Ovary (tissue), 9 donors: ENCODE results near the gene PPIG. TPM values are rescaled to one million over a fixed set of nuclear protein-coding genes. Genes with fewer than 3 reads are reported as not detected.
"Not testable (repeated sequence)": the region's sequence is repeated elsewhere in the genome, so short reads cannot be mapped to it uniquely, and the experiment has no call there.

Experiments
- DNase-seq, 5 donors: peaks; one replicate each; pipeline ENCODE4 v3.0.0-alpha.2; 2019 to 2020
- H3K27ac ChIP-seq, 2 donors: fragments of 200-600 bp; one replicate each; pipeline versions ENCODE4 v1.5.1 to v1.8.0; 2019 to 2022
- H3K27me3 ChIP-seq: fragments of 200-600 bp; one replicate; pipeline ENCODE4 v1.8.0; 2022
- H3K36me3 ChIP-seq: fragments of 200-600 bp; sonication (generic); one replicate; pipeline ENCODE4 v1.5.1; 2019
- H3K4me1 ChIP-seq: one replicate; pipeline ENCODE4 v1.8.1; 2013; ENCODE audit warnings: mild to moderate bottlenecking, moderate library complexity; ENCODE audit not compliant: insufficient read depth
- H3K4me3 ChIP-seq: fragments of 200-600 bp; sonication (generic); one replicate; pipeline ENCODE4 v1.5.1; 2017
- H3K9me3 ChIP-seq, 2 donors: fragments of 200-600 bp in 1 of 2; sonication (generic) in 1 of 2; one replicate each; pipeline versions ENCODE4 v1.5.1 to v1.8.1; 2013 to 2019; ENCODE audit warnings: mild to moderate bottlenecking in 1 of 2, moderate library complexity in 1 of 2
- CTCF ChIP-seq, 3 donors: fragments of 450-650 bp in 2 of 3; fragments of 200-600 bp in 1 of 3; IDR thresholded peaks; one replicate each; pipeline versions ENCODE4 v1.5.1 to v1.8.0; 2016 to 2022; ENCODE audit warnings: antibody characterized with exemption in 3 of 3, mild to moderate bottlenecking in 1 of 3
- EP300 ChIP-seq: sonication (generic); formaldehyde crosslinking; IDR thresholded peaks from one replicate; pipeline ENCODE4 v1.6.1; 2017; ENCODE audit warnings: antibody characterized with exemption
- POLR2A ChIP-seq: fragments of 450-650 bp; IDR thresholded peaks from one replicate; pipeline ENCODE4 v1.6.1; 2017; ENCODE audit warnings: antibody characterized with exemption, mild to moderate bottlenecking, moderate library complexity
- WGBS, 3 donors: extraction: QIAGEN DNeasy Blood & Tissue Kit in 1 of 3; methylation state at CpG; one replicate each; pipeline versions ENCODE4 v1.1.5 to v1.1.7; 2013 to 2017; 5-methylcytosine and 5-hydroxymethylcytosine counted together
- intact Hi-C, 4 donors: fragments of 100-400 bp; cut with DNase I; formaldehyde crosslinking; loops; one replicate each; pipeline versions ENCODE4 v1.11.0 to v1.15.1; 2022 to 2023
- polyA plus RNA-seq, 2 donors: library from polyadenylated mRNA; stranded (reverse); fragments of 200-250 nt in 1 of 2; fragments of 350-450 nt in 1 of 2; fragmentation: Illumina TruSeq in 1 of 2; extraction: RNeasy Lipid Tissue Mini Kit (QIAGEN cat#74804) in 1 of 2; gene quantifications; one replicate each; pipeline ENCODE4 v1.2.3, GENCODE V29; 2013 to 2014
- total RNA-seq, 7 donors: library from RNA; depleted of rRNA in 2 of 7; stranded (reverse); fragments of >200 nt in 2 of 7; fragmentation: NEBNext Ultra II Directional in 3 of 7; extraction: Animal tissue kit (Norgen Biotek cat#: 25700) in 3 of 7; gene quantifications; one replicate each; pipeline versions ENCODE4 v1.1.0 to v1.2.4, GENCODE V29; 2016 to 2023
- donor health status: DM: no; HTN: no; CAD: no; lungs with moderate emphysema.
- donor health status: DM: no; HTN: no; CAD: no.
- donor health status: Bipolar disorder and iron deficiency.
- donor health status: DM: yes; HTN: yes; CAD: no.
- donor health status: DM: no; HTN: no; CAD: no.
- donor health status: DM: yes; HTN: yes; CAD: no.

The PPIG gene
- total and polyA plus RNA-seq, 9 donors, result 29.3 to 64.5 (median 52.5) TPM

DNA sequence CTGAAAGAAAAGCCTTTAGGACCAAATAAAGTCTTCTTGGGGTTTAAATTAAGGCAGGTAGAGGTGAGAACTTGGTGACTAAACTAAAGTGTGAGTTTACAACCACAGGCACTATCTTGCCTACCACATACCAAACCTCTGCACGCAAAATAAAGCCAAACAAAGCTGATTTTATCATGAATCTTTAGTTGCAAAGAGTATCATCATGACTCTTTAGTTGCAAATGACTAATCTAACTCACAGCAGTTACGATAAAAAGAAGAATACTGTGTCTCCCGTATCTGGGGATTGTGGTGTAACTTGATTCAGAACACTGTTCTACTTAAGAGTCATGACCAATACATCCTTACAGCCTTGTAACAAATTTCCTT lies 98.9 kb downstream of the PPIG start:
- no peak overlapping the region for H3K4me3 ChIP-seq
- whole genome bisulfite sequencing, 3 donors, result 45 to 82% (median 70%) methylated on average over 3 of the region's 3 CpGs
- no peaks in the 10 kb centered on the region for H3K27me3 ChIP-seq
- no peaks in the 10 kb centered on the region for H3K36me3 ChIP-seq
- intact Hi-C loops, result no loop called here
- no peak overlapping the region for H3K27ac ChIP-seq
- no peaks in the 10 kb centered on the region for H3K4me1 ChIP-seq
- no peaks in the 10 kb centered on the region for H3K9me3 ChIP-seq
- DNase-seq, result no peak
- no peak for TF ChIP-seq CTCF (IDR thresholded peaks at IDR 0.05)
- TF ChIP-seq EP300, result no peak

GRCh38 chr2:169683425-169684134 lies 99.4 kb downstream of the PPIG start:
- TF ChIP-seq EP300 (no peak), CTCF (IDR thresholded peaks at IDR 0.05) (no peak), POLR2A (no peak)
- no peak for DNase-seq
- Histone ChIP-seq H3K4me1 (no peaks in the 10 kb centered on the region), H3K4me3 (no peak overlapping the region), H3K27me3 (no peaks in the 10 kb centered on the region), H3K27ac (no peak overlapping the region), H3K36me3 (no peaks in the 10 kb centered on the region), H3K9me3 (no peaks in the 10 kb centered on the region)
- WGBS, 3 donors, result 74 to 83% (median 81%) methylated on average over 3 of the region's 3 CpGs
- intact Hi-C loops, result no loop called here

DNA sequence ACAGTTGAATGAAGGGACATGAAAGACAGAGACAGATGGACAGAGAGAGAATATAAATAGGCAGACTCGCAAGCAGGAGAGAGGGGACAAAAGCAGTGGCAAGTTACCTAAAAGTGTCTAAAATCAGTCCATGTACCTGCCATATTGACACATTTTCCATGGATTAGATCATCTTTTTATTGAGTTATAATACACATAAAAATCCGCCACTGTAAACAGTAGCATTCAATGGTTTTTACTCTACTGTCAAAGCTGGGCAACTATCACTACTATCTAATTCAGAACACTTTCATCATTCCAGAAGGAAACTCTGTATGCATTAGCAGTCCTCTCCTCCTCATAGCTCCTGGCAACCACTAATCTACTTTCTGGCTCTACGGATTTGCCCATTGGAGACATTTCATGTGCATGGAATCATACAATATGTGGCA lies 100.0 kb downstream of the PPIG start:
- Histone ChIP-seq H3K27me3 (no peaks in the 10 kb centered on the region), H3K27ac (no peak overlapping the region), H3K36me3 (no peaks in the 10 kb centered on the region), H3K4me1 (no peaks in the 10 kb centered on the region), H3K4me3 (no peak overlapping the region), H3K9me3 (no peaks in the 10 kb centered on the region)
- no peak for TF ChIP-seq EP300
- TF ChIP-seq POLR2A, result no peak
- no peak for TF ChIP-seq CTCF (IDR thresholded peaks at IDR 0.05)
- DNase-seq, result no peak
- intact Hi-C loops, result no loop called here
- 60 to 97% (median 80%) methylated on average over 3 of the region's 3 CpGs for WGBS, 3 donors

GRCh38 chr2:169684712-169685111 lies 100.6 kb downstream of the PPIG start:
- H3K9me3 ChIP-seq, DNase-seq, H3K4me3 ChIP-seq, intact Hi-C loops, H3K36me3 ChIP-seq, H3K4me1 ChIP-seq, H3K27me3 ChIP-seq, H3K27ac ChIP-seq: not testable (repeated sequence)
- 90 to 95% (median 93%) methylated on average over 2 of the region's 2 CpGs for WGBS, 3 donors

DNA sequence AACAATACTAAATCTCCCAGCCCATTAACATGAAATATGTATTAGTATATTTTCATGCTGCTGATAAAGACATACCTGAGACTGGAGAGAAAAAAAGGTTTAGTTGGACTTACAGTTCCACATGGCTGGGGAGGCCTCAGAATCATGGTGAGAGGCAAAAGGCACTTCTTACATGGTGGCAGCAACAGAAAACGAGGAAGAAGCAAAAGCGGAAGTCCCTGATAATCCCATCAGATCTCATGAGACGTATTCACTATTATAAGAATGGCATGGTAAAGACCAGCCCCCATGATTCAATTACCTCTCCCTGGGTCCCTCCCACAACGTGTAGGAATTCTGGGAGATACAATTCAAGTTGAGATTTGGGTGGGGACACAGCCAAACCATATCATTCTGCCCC lies 102.7 kb downstream of the PPIG start:
- H3K27me3 ChIP-seq, H3K27ac ChIP-seq, intact Hi-C loops, H3K36me3 ChIP-seq, H3K4me1 ChIP-seq, DNase-seq, H3K9me3 ChIP-seq, H3K4me3 ChIP-seq: not testable (repeated sequence)
- WGBS, 3 donors, result 84 to 88% (median 85%) methylated on average over 4 of the region's 4 CpGs

DNA sequence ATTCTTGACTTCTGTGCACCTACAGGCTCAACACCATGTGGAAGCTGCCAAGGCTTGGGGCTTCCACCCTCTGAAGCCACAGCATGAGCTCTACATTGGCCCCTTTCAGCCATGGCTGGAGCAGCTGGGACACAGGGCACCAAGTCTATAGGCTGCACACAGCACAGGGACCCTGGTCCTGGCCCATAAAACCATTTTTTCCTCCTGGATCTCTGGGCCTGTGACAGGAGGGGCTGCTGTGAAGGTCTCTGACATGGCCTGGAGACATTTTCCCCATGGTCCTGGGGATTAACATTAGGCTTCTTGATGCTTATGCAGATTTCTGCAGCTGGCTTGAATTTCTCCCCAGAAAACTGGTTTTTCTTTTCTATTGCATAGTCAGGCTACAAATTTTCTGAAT lies 103.8 kb downstream of the PPIG start:
- intact Hi-C loops, H3K27ac ChIP-seq, DNase-seq, H3K4me1 ChIP-seq, H3K36me3 ChIP-seq, H3K27me3 ChIP-seq, H3K4me3 ChIP-seq, H3K9me3 ChIP-seq: not testable (repeated sequence)
